ENCODE data around the gene POLR3F. TPM values are rescaled to one million over a fixed set of nuclear protein-coding genes. Genes with fewer than 3 reads are reported as not detected.
A peak's percentile ranks its signal among the peaks of the same experiment; 100 is the strongest.

The POLR3F gene
- total RNA-seq, 6 experiments from 2014 or later, result 10.7 to 12.8 (median 12.0) TPM

GRCh38 chr20:18431206-18431605 is 36.0 kb upstream of the POLR3F start:
- H3K27me3 Mint-ChIP-seq (ENCODE audit: insufficient read depth), result no peaks in the 10 kb centered on the region
- H3K27ac Mint-ChIP-seq, result no peak overlapping the region
- H3K9me3 Mint-ChIP-seq, result no peaks in the 10 kb centered on the region
- TF ChIP-seq CTCF (IDR thresholded peaks at IDR 0.05), result no peak
- H3K4me3 Mint-ChIP-seq, result no peak overlapping the region
- H3K36me3 Mint-ChIP-seq (ENCODE audit: low read depth), result no peaks in the 10 kb centered on the region
- peaks cover 11% of the 10 kb centered on the region for H3K4me1 Mint-ChIP-seq (ENCODE audit: low read depth)
- no peak for DNase-seq

- H3K27ac Mint-ChIP-seq, result no peak overlapping the region
Observed at GRCh38 chr20:18436847-18437246, 30.3 kb upstream of the POLR3F start.

GRCh38 chr20:18440403-18440802 is 26.8 kb upstream of the POLR3F start:
- Mint-ChIP-seq H3K4me1 (ENCODE audit: low read depth) (peaks cover 17% of the 10 kb centered on the region), H3K9me3 (no peaks in the 10 kb centered on the region), H3K4me3 (no peak overlapping the region), H3K27me3 (ENCODE audit: insufficient read depth) (no peaks in the 10 kb centered on the region), H3K27ac (no peak overlapping the region), H3K36me3 (ENCODE audit: low read depth) (no peaks in the 10 kb centered on the region)
- TF ChIP-seq CTCF (IDR thresholded peaks at IDR 0.05), result no peak
- no peak for DNase-seq

More at GRCh38 chr20:18436847-18437246, 30.3 kb upstream of the POLR3F start:
- Mint-ChIP-seq H3K4me1 (ENCODE audit: low read depth) (no peaks in the 10 kb centered on the region), H3K36me3 (ENCODE audit: low read depth) (no peaks in the 10 kb centered on the region), H3K4me3 (no peak overlapping the region), H3K9me3 (no peaks in the 10 kb centered on the region), H3K27me3 (ENCODE audit: insufficient read depth) (no peaks in the 10 kb centered on the region)
- TF ChIP-seq CTCF (IDR thresholded peaks at IDR 0.05), result no peak
- DNase-seq, result no peak

- DNase-seq, result peak; percentile 36
- no peaks in the 10 kb centered on the region; the same call in 1 of the 2 replicates for H3K36me3 Mint-ChIP-seq (ENCODE audit: low read depth)
- no peak overlapping the region for H3K27ac Mint-ChIP-seq
- H3K4me1 Mint-ChIP-seq (ENCODE audit: low read depth), result peaks cover 17% of the 10 kb centered on the region
- H3K4me3 Mint-ChIP-seq, result no peak overlapping the region
- no peak for TF ChIP-seq CTCF (IDR thresholded peaks at IDR 0.05)
- H3K27me3 Mint-ChIP-seq (ENCODE audit: insufficient read depth), result no peaks in the 10 kb centered on the region
- no peaks in the 10 kb centered on the region for H3K9me3 Mint-ChIP-seq
Observed at GRCh38 chr20:18443886-18444285, 23.3 kb upstream of the POLR3F start.

GRCh38 chr20:18456600-18456999 is 10.6 kb upstream of the POLR3F start:
- Mint-ChIP-seq H3K9me3 (no peaks in the 10 kb centered on the region), H3K4me1 (ENCODE audit: low read depth) (no peaks in the 10 kb centered on the region), H3K27ac (no peak overlapping the region), H3K36me3 (ENCODE audit: low read depth) (no peaks in the 10 kb centered on the region), H3K4me3 (no peak overlapping the region), H3K27me3 (ENCODE audit: insufficient read depth) (no peaks in the 10 kb centered on the region; the same call in 1 of the 2 replicates)
- no peak for TF ChIP-seq CTCF (IDR thresholded peaks at IDR 0.05)
- no peak for DNase-seq

All from HFFc6 (cell line).